Heart left ventricle (tissue), 16 donors: ENCODE data around the gene DSTN. TPM values are rescaled to one million over a fixed set of nuclear protein-coding genes. Genes with fewer than 3 reads are reported as not detected.

Experiments used
- ATAC-seq, 4 donors: fragments of 200-7000 bp; cut with Tn5 transposase; one replicate each; pipeline ENCODE4 v1.9.1; 2020 to 2022; ENCODE audit warnings: moderate library complexity in 4 of 4, mild to moderate bottlenecking in 3 of 4, moderate number of reproducible peaks in 1 of 4
- DNase-seq, 5 donors: peaks; one replicate each; pipeline ENCODE4 v3.0.0-alpha.2; 2020
- H3K27ac ChIP-seq, 12 donors: fragments of 200-600 bp; sonication (generic) in 4 of 12; one replicate each; pipeline versions ENCODE4 v1.5.0 to v1.8.0; 2016 to 2022; ENCODE audit warnings: mild to moderate bottlenecking in 2 of 12
- H3K27me3 ChIP-seq, 9 donors: fragments of 200-600 bp; sonication (generic) in 2 of 9; one replicate each; pipeline versions ENCODE4 v1.5.1 to v1.8.0; 2016 to 2022; ENCODE audit warnings: mild to moderate bottlenecking in 3 of 9
- H3K36me3 ChIP-seq, 9 donors: fragments of 200-600 bp; sonication (generic) in 2 of 9; one replicate each; pipeline versions ENCODE4 v1.5.0 to v1.8.0; 2018 to 2022; ENCODE audit warnings: mild to moderate bottlenecking in 2 of 9
- H3K4me1 ChIP-seq, 12 donors: fragments of 200-600 bp; sonication (generic) in 4 of 12; one replicate each; pipeline versions ENCODE4 v1.5.0 to v1.8.0; 2016 to 2022; ENCODE audit warnings: mild to moderate bottlenecking in 3 of 12
- H3K4me3 ChIP-seq, 12 donors: fragments of 200-600 bp; sonication (generic) in 4 of 12; one replicate each; pipeline versions ENCODE4 v1.5.0 to v1.8.0; 2017 to 2022; ENCODE audit warnings: mild to moderate bottlenecking in 9 of 12, moderate library complexity in 4 of 12
- H3K9me3 ChIP-seq, 12 donors: fragments of 200-600 bp; sonication (generic) in 4 of 12; one replicate each; pipeline versions ENCODE4 v1.5.0 to v1.8.0; 2016 to 2022; ENCODE audit warnings: mild to moderate bottlenecking in 1 of 12
- POLR2A ChIP-seq, 2 donors: fragments of 450-650 bp; IDR thresholded peaks; one replicate each; pipeline ENCODE4 v1.6.1; 2017; ENCODE audit warnings: antibody characterized with exemption in 2 of 2, mild to moderate bottlenecking in 2 of 2, moderate library complexity in 2 of 2
- WGBS, 4 donors: extraction: QIAGEN DNeasy Blood & Tissue Kit in 2 of 4; methylation state at CpG; one replicate each; pipeline versions ENCODE4 v1.1.5 to v1.1.7; 2013 to 2018; 5-methylcytosine and 5-hydroxymethylcytosine counted together
- intact Hi-C, 10 donors: fragments of 100-400 bp; cut with DNase I; formaldehyde crosslinking; loops; one replicate each; pipeline versions ENCODE4 v1.11.1 to v1.14.2; 2022
- polyA plus RNA-seq, 2 donors: library from polyadenylated mRNA; stranded (reverse); fragments of 200-250 nt; gene quantifications; one replicate each; pipeline ENCODE4 v1.2.3, GENCODE V29; 2013
- total RNA-seq, 9 donors: library from RNA; depleted of rRNA in 2 of 9; stranded (reverse); fragments of >200 nt in 2 of 9; fragmentation: NEBNext Ultra II Directional in 3 of 9; extraction: Animal tissue kit (Norgen Biotek cat#: 25700) in 3 of 9; gene quantifications; one replicate each; pipeline versions ENCODE4 v1.1.0 to v1.2.4, GENCODE V29; 2016 to 2023
- TF ChIP-seq, protein P1 (sequence below), 12 donors: fragments of 200-600 bp; sonication (generic) in 4 of 12; IDR thresholded peaks; one replicate each; pipeline versions ENCODE4 v1.5.0 to v1.8.0; 2018 to 2022; ENCODE audit warnings: antibody characterized with exemption in 12 of 12, mild to moderate bottlenecking in 5 of 12
- donor health status: ischemic (EF 13 %, LVEDD 7.1; RV severe dilation, severe dysfunction).
- donor health status: healthy with polysubstance abuse.
- donor health status: DM: no; HTN: yes; CAD: no.
- donor health status: DM: no; HTN: no; CAD: no.
- donor health status: ischemic (EF 25% LVEDD 6.9; RV normal size, moderate dysfunction).
- donor health status: ischemic (EF 25% LVEDD 5.7; RV mildly dilated, moderate dysfunction).
- donor health status: healthy.
- donor health status: DM: yes; HTN: yes; CAD: no.
- donor health status: ischemic (EF 35%, LVEDD 5.7; RV mildly dilated, moderate dysfunction).
- donor health status: nonischemic (EF 11% LVEDD 7.7; RV severe dilation, severe dysfunction).
- donor health status: DM: yes; HTN: yes; CAD: no.
- donor health status: PGD.
- donor health status: ischemic (EF 29% LVEDD 5.4; RV normal size, mild dysfunction).
- donor health status: nonischemic (EF 23%, LVEDD 6.1; RV moderate dilation, normal function).

Gene DSTN
- total and polyA plus RNA-seq, 11 donors: 447 to 738 (median 546) TPM

GRCh38 chr20:17616480-17617211 lies 46.8 kb downstream of the DSTN start:
- TF ChIP-seq POLR2A (IDR thresholded peaks at IDR 0.05): no peak
- TF ChIP-seq, protein P1, sequence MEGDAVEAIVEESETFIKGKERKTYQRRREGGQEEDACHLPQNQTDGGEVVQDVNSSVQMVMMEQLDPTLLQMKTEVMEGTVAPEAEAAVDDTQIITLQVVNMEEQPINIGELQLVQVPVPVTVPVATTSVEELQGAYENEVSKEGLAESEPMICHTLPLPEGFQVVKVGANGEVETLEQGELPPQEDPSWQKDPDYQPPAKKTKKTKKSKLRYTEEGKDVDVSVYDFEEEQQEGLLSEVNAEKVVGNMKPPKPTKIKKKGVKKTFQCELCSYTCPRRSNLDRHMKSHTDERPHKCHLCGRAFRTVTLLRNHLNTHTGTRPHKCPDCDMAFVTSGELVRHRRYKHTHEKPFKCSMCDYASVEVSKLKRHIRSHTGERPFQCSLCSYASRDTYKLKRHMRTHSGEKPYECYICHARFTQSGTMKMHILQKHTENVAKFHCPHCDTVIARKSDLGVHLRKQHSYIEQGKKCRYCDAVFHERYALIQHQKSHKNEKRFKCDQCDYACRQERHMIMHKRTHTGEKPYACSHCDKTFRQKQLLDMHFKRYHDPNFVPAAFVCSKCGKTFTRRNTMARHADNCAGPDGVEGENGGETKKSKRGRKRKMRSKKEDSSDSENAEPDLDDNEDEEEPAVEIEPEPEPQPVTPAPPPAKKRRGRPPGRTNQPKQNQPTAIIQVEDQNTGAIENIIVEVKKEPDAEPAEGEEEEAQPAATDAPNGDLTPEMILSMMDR (IDR thresholded peaks at IDR 0.05): no peak
- Histone ChIP-seq H3K27ac (peak overlapping the region in 1 of 12 donors; percentile 4), H3K36me3 (peaks cover 0 to 82% (median 57%) of the 10 kb centered on the region in 9 donors), H3K4me3 (no peak overlapping the region), H3K27me3 (no peaks in the 10 kb centered on the region), H3K9me3 (no peaks in the 10 kb centered on the region), H3K4me1 (peaks cover 0 to 59% (median 35%) of the 10 kb centered on the region in 12 donors)
- DNase-seq: peak in 2 of 5 donors; percentile 18 to 54
- WGBS, 4 donors: 83 to 90% (median 87%) methylated on average over 14 to 22 of the region's 22 CpGs
- intact Hi-C loops: loop anchor here in 9 of 10 donors (1.0 to 2.0 kb wide), 4 partner anchors 78 to 112 kb away; no protein-coding TSS in a partner anchor
- ATAC-seq: no peak

DNA sequence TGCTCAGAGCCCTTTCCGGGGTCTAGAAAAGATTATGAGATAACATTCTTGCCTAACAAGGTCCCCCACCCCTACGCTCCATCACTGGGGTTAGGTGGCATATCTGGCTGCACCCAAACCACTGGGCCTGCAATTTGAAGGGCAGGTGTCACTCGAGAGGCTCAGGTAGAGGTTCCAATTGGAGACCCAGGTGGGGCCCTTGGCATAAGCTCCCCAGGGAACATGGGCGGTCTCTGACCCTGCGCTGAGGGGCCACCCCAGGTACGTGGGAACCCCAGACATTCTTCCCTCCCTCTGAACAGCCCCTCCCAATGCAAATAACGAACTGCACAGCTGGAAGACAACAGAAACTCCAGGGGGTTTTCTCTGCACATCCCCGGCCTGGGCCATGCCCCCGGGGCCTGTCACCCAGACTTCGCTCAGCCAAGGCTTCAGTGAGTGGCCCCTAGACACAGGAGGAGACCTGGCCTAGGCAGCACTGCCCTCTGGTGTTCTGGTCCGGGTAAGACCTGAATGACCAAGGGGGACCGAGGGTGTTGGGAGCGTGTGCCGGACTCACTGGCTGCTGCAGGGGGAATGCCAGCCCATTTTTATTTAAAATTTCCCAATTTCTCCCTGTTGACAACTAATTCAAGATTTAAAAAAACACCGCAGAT lies 47.5 kb downstream of the DSTN start:
- intact Hi-C loops: loop anchor here in 9 of 10 donors (1.0 to 2.0 kb wide), 4 partner anchors 79 to 113 kb away; no protein-coding TSS in a partner anchor
- H3K9me3 ChIP-seq: no peaks in the 10 kb centered on the region
- no peaks in the 10 kb centered on the region for H3K27me3 ChIP-seq
- DNase-seq: peak in 3 of 5 donors; percentile 66 to 73 (median 67)
- TF ChIP-seq POLR2A (IDR thresholded peaks at IDR 0.05): no peak
- TF ChIP-seq, protein P1 (IDR thresholded peaks at IDR 0.05): peak; percentile 57 to 88 (median 74)
- peaks cover 0 to 89% (median 64%) of the 10 kb centered on the region in 9 donors for H3K36me3 ChIP-seq
- peak overlapping the region in 1 of 12 donors; percentile 4 for H3K27ac ChIP-seq
- H3K4me3 ChIP-seq: no peak overlapping the region
- H3K4me1 ChIP-seq: peaks cover 0 to 52% (median 28%) of the 10 kb centered on the region in 12 donors
- ATAC-seq: peak; percentile 45 to 63 (median 49)
- WGBS, 4 donors: 61 to 68% (median 66%) methylated on average over 11 to 15 of the region's 15 CpGs

- WGBS, 4 donors: 85 to 90% (median 88%) methylated on average over 18 to 20 of the region's 20 CpGs
- Histone ChIP-seq H3K27ac (no peak overlapping the region), H3K4me3 (no peak overlapping the region), H3K27me3 (no peaks in the 10 kb centered on the region), H3K4me1 (peaks cover 0 to 45% (median 22%) of the 10 kb centered on the region in 12 donors), H3K9me3 (no peaks in the 10 kb centered on the region), H3K36me3 (peaks cover 0 to 94% (median 70%) of the 10 kb centered on the region in 9 donors)
- TF ChIP-seq, protein P1 (IDR thresholded peaks at IDR 0.05): peak in 1 of 12 donors; percentile 36
- no peak for TF ChIP-seq POLR2A (IDR thresholded peaks at IDR 0.05)
- DNase-seq: peak in 2 of 5 donors; percentile 15 to 61
- intact Hi-C loops: loop anchor here (1.0 to 2.0 kb wide), 4 partner anchors 79 to 114 kb away; no protein-coding TSS in a partner anchor
- ATAC-seq: no peak
These were observed 48.2 kb downstream of the DSTN start for GRCh38 chr20:17617868-17618672.
